HL-60 (cell line): ENCODE measurements around the gene GALNT15.

Source experiments
- POLR2AphosphoS5 ChIP-seq: IDR thresholded peaks from 2 replicates; pipeline ENCODE4 v1.6.1; 2012; ENCODE audit warnings: low read depth
- TF ChIP-seq, protein P1 (sequence below): IDR thresholded peaks from one replicate; pipeline ENCODE4 v1.5.1; 2011; ENCODE audit warnings: low read length, control low read depth, inconsistent platforms; ENCODE audit not compliant: insufficient read depth

DNA sequence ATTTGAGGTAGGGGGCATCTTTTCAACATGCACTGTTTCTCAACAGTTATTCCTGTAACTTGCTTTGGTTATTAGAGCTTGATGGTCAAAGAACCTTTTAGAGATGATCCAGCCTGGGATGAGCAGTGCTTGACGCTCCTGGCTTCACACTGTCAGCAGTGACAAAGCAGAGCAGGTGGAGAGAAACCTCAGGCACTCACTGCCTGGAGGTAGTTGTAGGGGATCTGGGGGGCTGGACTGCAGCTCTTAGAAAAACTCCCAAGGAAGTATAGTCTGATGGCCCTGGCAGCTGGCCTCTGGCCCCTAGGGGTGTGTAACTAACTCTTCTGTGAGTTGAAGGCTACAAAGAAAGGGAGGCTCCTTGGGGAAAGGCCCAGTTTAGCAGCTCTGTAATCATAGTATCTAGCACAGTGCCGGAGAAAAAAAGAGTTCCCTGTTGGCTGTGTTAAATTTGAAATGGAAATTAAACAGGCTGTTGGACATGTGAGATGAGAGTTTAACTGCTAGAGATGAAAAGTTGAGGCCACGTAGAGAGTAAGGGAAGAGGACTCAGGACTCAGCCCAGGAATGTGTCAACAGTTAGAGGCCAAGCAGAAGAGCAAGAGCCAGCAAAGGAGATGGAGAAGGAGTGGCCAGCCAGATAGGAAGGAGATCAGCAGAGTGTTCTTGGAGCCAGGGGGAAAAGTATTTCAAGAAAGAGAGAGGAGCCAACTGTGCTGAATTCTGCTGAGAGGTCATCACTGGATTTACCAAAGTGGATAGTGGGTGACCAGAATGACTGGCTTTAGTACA lies 104.7 kb downstream of the GALNT15 start:
- TF ChIP-seq, protein P1, sequence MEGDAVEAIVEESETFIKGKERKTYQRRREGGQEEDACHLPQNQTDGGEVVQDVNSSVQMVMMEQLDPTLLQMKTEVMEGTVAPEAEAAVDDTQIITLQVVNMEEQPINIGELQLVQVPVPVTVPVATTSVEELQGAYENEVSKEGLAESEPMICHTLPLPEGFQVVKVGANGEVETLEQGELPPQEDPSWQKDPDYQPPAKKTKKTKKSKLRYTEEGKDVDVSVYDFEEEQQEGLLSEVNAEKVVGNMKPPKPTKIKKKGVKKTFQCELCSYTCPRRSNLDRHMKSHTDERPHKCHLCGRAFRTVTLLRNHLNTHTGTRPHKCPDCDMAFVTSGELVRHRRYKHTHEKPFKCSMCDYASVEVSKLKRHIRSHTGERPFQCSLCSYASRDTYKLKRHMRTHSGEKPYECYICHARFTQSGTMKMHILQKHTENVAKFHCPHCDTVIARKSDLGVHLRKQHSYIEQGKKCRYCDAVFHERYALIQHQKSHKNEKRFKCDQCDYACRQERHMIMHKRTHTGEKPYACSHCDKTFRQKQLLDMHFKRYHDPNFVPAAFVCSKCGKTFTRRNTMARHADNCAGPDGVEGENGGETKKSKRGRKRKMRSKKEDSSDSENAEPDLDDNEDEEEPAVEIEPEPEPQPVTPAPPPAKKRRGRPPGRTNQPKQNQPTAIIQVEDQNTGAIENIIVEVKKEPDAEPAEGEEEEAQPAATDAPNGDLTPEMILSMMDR: no peak
- TF ChIP-seq POLR2AphosphoS5: no peak
